ENCODE results near the gene PTPN14. TPM values are rescaled to one million over a fixed set of nuclear protein-coding genes. Genes with fewer than 3 reads are reported as not detected.
A peak's percentile ranks its signal among the peaks of the same experiment; 100 is the strongest.
"Not testable (repeated sequence)": the region's sequence is repeated elsewhere in the genome, so short reads cannot be mapped to it uniquely, and the experiment has no call there.

PTPN14 gene
- total RNA-seq, 1 donor from 2014 or later: 1.6 TPM

- not testable (repeated sequence) for FAIRE-seq
Measured at GRCh38 chr1:214483180-214483579, 68.2 kb downstream of the PTPN14 start.

GRCh38 chr1:214481983-214482634 is 69.3 kb downstream of the PTPN14 start:
- not testable (repeated sequence) for DNase-seq (ENCODE audit: low spot score in 2 of 2)
- FAIRE-seq: peak; percentile 64

More at GRCh38 chr1:214483180-214483579, 68.2 kb downstream of the PTPN14 start:
- DNase-seq (ENCODE audit: low spot score in 2 of 2): not testable (repeated sequence)

GRCh38 chr1:214476986-214477870 is 74.2 kb downstream of the PTPN14 start:
- DNase-seq (ENCODE audit: low spot score in 2 of 2) (no peak), FAIRE-seq (no peak)

- FAIRE-seq: no peak
Measured at GRCh38 chr1:214476229-214476985, 75.0 kb downstream of the PTPN14 start.

GRCh38 chr1:214475746-214476145 is 75.7 kb downstream of the PTPN14 start:
- no peak for FAIRE-seq

More at GRCh38 chr1:214476229-214476985, 75.0 kb downstream of the PTPN14 start:
- DNase-seq (ENCODE audit: low spot score in 2 of 2): no peak

GRCh38 chr1:214475331-214475730 is 76.1 kb downstream of the PTPN14 start:
- no peak for DNase-seq (ENCODE audit: low spot score in 2 of 2)
- FAIRE-seq: no peak

More at GRCh38 chr1:214475746-214476145, 75.7 kb downstream of the PTPN14 start:
- DNase-seq (ENCODE audit: low spot score in 2 of 2): no peak

GRCh38 chr1:214474467-214474866 is 76.9 kb downstream of the PTPN14 start:
- DNase-seq (ENCODE audit: low spot score in 2 of 2): no peak
- FAIRE-seq: no peak

GRCh38 chr1:214473862-214474261 is 77.5 kb downstream of the PTPN14 start:
- no peak for DNase-seq (ENCODE audit: low spot score in 2 of 2)
- FAIRE-seq: no peak

- no peak for FAIRE-seq
- DNase-seq (ENCODE audit: low spot score in 2 of 2): no peak
Measured at GRCh38 chr1:214473387-214473786, 78.0 kb downstream of the PTPN14 start.

- no peak for DNase-seq (ENCODE audit: low spot score in 2 of 2)
- no peak for FAIRE-seq
Measured at GRCh38 chr1:214472364-214472763, 79.0 kb downstream of the PTPN14 start.

- DNase-seq (ENCODE audit: low spot score in 2 of 2): no peak
- FAIRE-seq: no peak
Measured at GRCh38 chr1:214471458-214471857, 79.9 kb downstream of the PTPN14 start.

GRCh38 chr1:214470132-214470531 is 81.3 kb downstream of the PTPN14 start:
- no peak for FAIRE-seq

GRCh38 chr1:214469290-214469689 is 82.1 kb downstream of the PTPN14 start:
- no peak for FAIRE-seq
- DNase-seq (ENCODE audit: low spot score in 2 of 2): no peak

More at GRCh38 chr1:214470132-214470531, 81.3 kb downstream of the PTPN14 start:
- no peak for DNase-seq (ENCODE audit: low spot score in 2 of 2)

- DNase-seq (ENCODE audit: low spot score in 2 of 2) (no peak), FAIRE-seq (no peak)
Measured at GRCh38 chr1:214467078-214467585, 84.3 kb downstream of the PTPN14 start.

- DNase-seq (ENCODE audit: low spot score in 2 of 2) (no peak), FAIRE-seq (no peak)
Measured at GRCh38 chr1:214466403-214467077, 84.9 kb downstream of the PTPN14 start.

- DNase-seq (ENCODE audit: low spot score in 2 of 2): no peak
- no peak for FAIRE-seq
Measured at GRCh38 chr1:214464445-214465287, 86.7 kb downstream of the PTPN14 start.

- FAIRE-seq: no peak
Measured at GRCh38 chr1:214463596-214463995, 87.8 kb downstream of the PTPN14 start.

GRCh38 chr1:214462882-214463281 is 88.5 kb downstream of the PTPN14 start:
- DNase-seq (ENCODE audit: low spot score in 2 of 2): no peak
- no peak for FAIRE-seq

More at GRCh38 chr1:214463596-214463995, 87.8 kb downstream of the PTPN14 start:
- DNase-seq (ENCODE audit: low spot score in 2 of 2): no peak

- FAIRE-seq: no peak
- DNase-seq (ENCODE audit: low spot score in 2 of 2): no peak
Measured at GRCh38 chr1:214461305-214461704, 90.1 kb downstream of the PTPN14 start.
